OCI-LY3 (cell line): ENCODE measurements around the gene LRRC4C.

Experiments
- H2AFZ ChIP-seq: fragments of 200-600, 300-600 bp; shearing (Covaris generic); 2 replicates; pipeline ENCODE4 v1.6.0; 2014; ENCODE audit warnings: antibody characterized with exemption, low read depth, low read length
- H3K27ac ChIP-seq: fragments of 200-600, 300-600 bp; sonication (generic); 2 replicates; pipeline ENCODE4 v1.5.1; 2014; ENCODE audit warnings: mild to moderate bottlenecking, low read length, moderate library complexity, mixed read lengths
- H3K27me3 ChIP-seq: fragments of 200-600, 300-600 bp; sonication (generic); 2 replicates; pipeline ENCODE4 v1.6.1; 2014; ENCODE audit warnings: low read depth, low read length, mixed read lengths
- H3K36me3 ChIP-seq: fragments of 200-600, 300-600 bp; sonication (generic); replicated peaks from 2 replicates; pipeline ENCODE3; 2014; ENCODE audit warnings: low read depth, low read length, mixed read lengths
- H3K4me1 ChIP-seq: fragments of 300-600, 200-600 bp; sonication (generic); 2 replicates; pipeline ENCODE4 v1.6.1; 2014; ENCODE audit warnings: low read length, mixed read lengths
- H3K4me2 ChIP-seq: fragments of 200-600, 300-600 bp; sonication (generic); 2 replicates; pipeline ENCODE4 v1.6.1; 2014; ENCODE audit warnings: low read length, mixed read lengths
- H3K4me3 ChIP-seq: fragments of 300-600, 200-600 bp; sonication (generic); 2 replicates; pipeline ENCODE4 v1.5.1; 2014; ENCODE audit warnings: antibody characterized with exemption, mild to moderate bottlenecking, low read length, moderate library complexity
- H3K79me2 ChIP-seq: fragments of 300-600, 200-600 bp; shearing (Covaris generic); 2 replicates; pipeline ENCODE4 v1.6.1; 2014; ENCODE audit warnings: mild to moderate bottlenecking, low read length, mixed read lengths
- H3K9ac ChIP-seq: fragments of 300-600, 200-600 bp; shearing (Covaris generic); 2 replicates; pipeline ENCODE4 v1.6.0; 2014; ENCODE audit warnings: mild to moderate bottlenecking, low read length, moderate library complexity
- H3K9me3 ChIP-seq: fragments of 200-600, 300-600 bp; shearing (Covaris generic); 2 replicates; pipeline ENCODE4 v1.6.1; 2014; ENCODE audit warnings: low read length, mixed read lengths; ENCODE audit not compliant: insufficient read depth
- H4K20me1 ChIP-seq: fragments of 200-600, 300-600 bp; sonication (generic); 2 replicates; pipeline ENCODE4 v1.6.1; 2016; ENCODE audit warnings: low read length, mixed read lengths; ENCODE audit not compliant: insufficient read depth
- EZH2phosphoT487 ChIP-seq: fragments of 200-600 bp; shearing (Covaris generic); IDR thresholded peaks from 2 replicates; pipeline ENCODE4 v1.6.1; 2018; ENCODE audit warnings: antibody characterized with exemption, mixed run types, low read depth
- TF ChIP-seq, protein P1 (sequence below): fragments of 200-600, 300-600 bp; sonication (generic); IDR thresholded peaks from 2 replicates; pipeline ENCODE4 v1.5.1; 2014; ENCODE audit warnings: antibody characterized with exemption, low read length, low read depth

Gene LRRC4C

DNA sequence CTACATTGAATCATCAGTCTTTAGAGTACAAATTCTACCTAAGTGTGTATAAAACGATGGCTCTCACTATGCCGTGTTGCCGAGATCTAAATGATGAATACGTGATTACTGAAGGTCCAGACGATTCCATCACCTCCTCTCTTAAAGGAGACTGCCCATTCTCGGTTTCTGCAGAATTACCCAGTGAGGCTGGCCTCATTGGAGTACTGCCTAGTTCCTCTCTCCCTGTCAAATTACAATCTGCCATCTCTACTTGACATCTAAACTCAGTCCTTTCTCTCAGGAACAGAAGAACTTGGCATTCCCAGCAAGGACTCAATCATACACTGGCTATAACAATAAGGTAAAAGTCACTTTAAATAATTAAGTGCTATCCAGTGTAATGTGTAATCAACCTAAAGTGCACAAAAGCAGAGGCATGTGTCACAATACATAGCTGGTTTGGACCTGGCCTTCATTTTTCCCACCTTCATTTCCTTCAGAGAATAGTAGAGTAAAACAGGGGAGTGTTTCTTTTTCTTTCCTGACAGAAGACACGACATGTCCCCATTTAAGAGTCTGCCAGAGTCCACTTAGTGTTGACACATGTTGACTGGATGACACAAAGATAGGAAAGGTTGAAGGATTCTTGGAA is 634.1 kb downstream of the LRRC4C start:
- H3K4me2 ChIP-seq, result no peak overlapping the region
- no peak overlapping the region for H3K27ac ChIP-seq

DNA sequence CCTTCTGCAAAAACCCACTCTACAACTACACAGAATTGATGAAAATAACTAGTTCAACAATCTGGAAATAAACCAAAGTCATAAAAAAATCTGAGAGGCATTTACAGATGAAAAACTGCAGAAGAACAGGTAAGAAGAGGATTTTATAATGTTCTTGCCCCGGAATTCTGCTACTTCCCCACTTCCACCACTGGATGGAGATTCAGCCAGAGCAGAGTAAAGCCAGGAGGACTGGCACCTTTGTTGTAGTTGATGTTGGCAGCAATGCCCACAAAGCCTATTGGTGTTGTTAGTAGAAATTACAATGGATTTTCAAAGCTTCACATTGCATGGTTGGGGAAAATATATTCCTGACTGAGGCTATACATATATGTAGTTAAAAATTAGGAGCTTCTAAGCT is 640.2 kb downstream of the LRRC4C start:
- Histone ChIP-seq H3K79me2 (no peaks in the 10 kb centered on the region), H3K27ac (no peak overlapping the region), H3K4me1 (no peaks in the 10 kb centered on the region), H3K4me3 (no peak overlapping the region), H2AFZ (no peak overlapping the region), H3K9ac (no peak overlapping the region), H3K27me3 (no peaks in the 10 kb centered on the region), H3K36me3 (no peaks in the 10 kb centered on the region), H4K20me1 (no peaks in the 10 kb centered on the region), H3K9me3 (no peaks in the 10 kb centered on the region), H3K4me2 (no peak overlapping the region)
- TF ChIP-seq EZH2phosphoT487, result no peak
- TF ChIP-seq, protein P1, sequence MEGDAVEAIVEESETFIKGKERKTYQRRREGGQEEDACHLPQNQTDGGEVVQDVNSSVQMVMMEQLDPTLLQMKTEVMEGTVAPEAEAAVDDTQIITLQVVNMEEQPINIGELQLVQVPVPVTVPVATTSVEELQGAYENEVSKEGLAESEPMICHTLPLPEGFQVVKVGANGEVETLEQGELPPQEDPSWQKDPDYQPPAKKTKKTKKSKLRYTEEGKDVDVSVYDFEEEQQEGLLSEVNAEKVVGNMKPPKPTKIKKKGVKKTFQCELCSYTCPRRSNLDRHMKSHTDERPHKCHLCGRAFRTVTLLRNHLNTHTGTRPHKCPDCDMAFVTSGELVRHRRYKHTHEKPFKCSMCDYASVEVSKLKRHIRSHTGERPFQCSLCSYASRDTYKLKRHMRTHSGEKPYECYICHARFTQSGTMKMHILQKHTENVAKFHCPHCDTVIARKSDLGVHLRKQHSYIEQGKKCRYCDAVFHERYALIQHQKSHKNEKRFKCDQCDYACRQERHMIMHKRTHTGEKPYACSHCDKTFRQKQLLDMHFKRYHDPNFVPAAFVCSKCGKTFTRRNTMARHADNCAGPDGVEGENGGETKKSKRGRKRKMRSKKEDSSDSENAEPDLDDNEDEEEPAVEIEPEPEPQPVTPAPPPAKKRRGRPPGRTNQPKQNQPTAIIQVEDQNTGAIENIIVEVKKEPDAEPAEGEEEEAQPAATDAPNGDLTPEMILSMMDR, result no peak

More for the DNA sequence above, 634.1 kb downstream of the LRRC4C start:
- Histone ChIP-seq H3K9me3 (no peaks in the 10 kb centered on the region), H2AFZ (no peak overlapping the region), H3K4me1 (no peaks in the 10 kb centered on the region), H3K36me3 (no peaks in the 10 kb centered on the region), H3K4me3 (no peak overlapping the region), H3K27me3 (no peaks in the 10 kb centered on the region), H3K79me2 (no peaks in the 10 kb centered on the region), H3K9ac (no peak overlapping the region), H4K20me1 (no peaks in the 10 kb centered on the region)
- TF ChIP-seq, protein P1, result no peak
- TF ChIP-seq EZH2phosphoT487, result no peak

DNA sequence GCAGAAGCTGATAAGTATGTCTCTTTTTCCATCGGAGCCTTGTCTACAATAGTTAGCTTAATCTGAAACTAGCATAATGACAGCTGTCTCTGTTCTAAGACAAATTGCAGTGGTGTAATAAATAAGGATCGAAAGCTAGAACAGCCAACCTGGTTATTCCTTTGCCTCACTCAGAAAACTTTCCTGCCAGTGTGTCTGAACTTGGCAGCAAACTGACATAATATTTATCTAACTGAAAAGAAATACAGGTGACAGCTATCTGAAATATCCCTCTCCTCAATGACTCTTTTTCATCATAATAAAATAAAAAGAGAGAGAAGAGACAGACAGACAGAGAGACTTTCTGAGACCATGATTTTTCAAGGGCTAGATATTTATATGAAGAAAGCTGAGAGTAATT is 642.5 kb downstream of the LRRC4C start:
- Histone ChIP-seq H3K36me3 (no peaks in the 10 kb centered on the region), H3K27me3 (no peaks in the 10 kb centered on the region), H3K27ac (no peak overlapping the region), H4K20me1 (no peaks in the 10 kb centered on the region), H3K4me2 (no peak overlapping the region), H3K9ac (no peak overlapping the region), H3K4me3 (no peak overlapping the region), H3K9me3 (no peaks in the 10 kb centered on the region), H2AFZ (no peak overlapping the region), H3K79me2 (no peaks in the 10 kb centered on the region), H3K4me1 (peaks cover 9% of the 10 kb centered on the region)
- TF ChIP-seq, protein P1, result no peak
- TF ChIP-seq EZH2phosphoT487, result no peak

DNA sequence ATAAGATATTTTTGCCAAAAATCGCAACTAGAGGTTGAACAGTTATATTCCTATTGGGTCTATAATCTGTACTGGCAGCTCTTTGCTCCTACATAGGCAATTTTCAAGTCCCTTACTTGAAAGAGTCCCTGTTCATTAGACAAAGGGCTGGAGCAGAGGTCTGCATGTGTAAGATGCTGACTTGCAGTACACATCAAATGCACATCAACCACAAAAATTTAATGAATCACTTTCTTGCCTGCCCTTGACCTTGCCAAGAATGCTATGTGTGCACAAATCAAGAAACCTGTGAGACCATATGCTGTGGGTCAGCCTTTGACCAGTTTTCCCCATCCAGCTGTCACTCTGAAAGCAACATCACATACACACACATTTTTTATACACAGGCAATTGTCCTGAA is 661.5 kb downstream of the LRRC4C start:
- no peaks in the 10 kb centered on the region for H3K27me3 ChIP-seq
- H3K9me3 ChIP-seq, result no peaks in the 10 kb centered on the region
- H3K36me3 ChIP-seq, result no peaks in the 10 kb centered on the region
- H3K27ac ChIP-seq, result no peak overlapping the region
- no peaks in the 10 kb centered on the region for H3K4me1 ChIP-seq
- no peak overlapping the region for H3K9ac ChIP-seq
- TF ChIP-seq EZH2phosphoT487, result no peak
- TF ChIP-seq, protein P1, result no peak
- no peak overlapping the region for H2AFZ ChIP-seq
- H3K4me2 ChIP-seq, result no peak overlapping the region
- no peaks in the 10 kb centered on the region for H3K79me2 ChIP-seq
- no peak overlapping the region for H3K4me3 ChIP-seq
- H4K20me1 ChIP-seq, result no peaks in the 10 kb centered on the region
